ENCODE data around the gene DDX1.

- TF ChIP-seq, protein P1, sequence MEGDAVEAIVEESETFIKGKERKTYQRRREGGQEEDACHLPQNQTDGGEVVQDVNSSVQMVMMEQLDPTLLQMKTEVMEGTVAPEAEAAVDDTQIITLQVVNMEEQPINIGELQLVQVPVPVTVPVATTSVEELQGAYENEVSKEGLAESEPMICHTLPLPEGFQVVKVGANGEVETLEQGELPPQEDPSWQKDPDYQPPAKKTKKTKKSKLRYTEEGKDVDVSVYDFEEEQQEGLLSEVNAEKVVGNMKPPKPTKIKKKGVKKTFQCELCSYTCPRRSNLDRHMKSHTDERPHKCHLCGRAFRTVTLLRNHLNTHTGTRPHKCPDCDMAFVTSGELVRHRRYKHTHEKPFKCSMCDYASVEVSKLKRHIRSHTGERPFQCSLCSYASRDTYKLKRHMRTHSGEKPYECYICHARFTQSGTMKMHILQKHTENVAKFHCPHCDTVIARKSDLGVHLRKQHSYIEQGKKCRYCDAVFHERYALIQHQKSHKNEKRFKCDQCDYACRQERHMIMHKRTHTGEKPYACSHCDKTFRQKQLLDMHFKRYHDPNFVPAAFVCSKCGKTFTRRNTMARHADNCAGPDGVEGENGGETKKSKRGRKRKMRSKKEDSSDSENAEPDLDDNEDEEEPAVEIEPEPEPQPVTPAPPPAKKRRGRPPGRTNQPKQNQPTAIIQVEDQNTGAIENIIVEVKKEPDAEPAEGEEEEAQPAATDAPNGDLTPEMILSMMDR (conservative IDR thresholded peaks at IDR 0.05; ENCODE audit: low read depth, low read length), result no peak
- no peak for TF ChIP-seq EZH2 (IDR thresholded peaks at IDR 0.05; ENCODE audit: low read length, unreplicated experiment)
Observed at GRCh38 chr2:15595342-15595905, 3.8 kb downstream of the DDX1 start.
